ENCODE measurements around the gene FSIP1. TPM values are rescaled to one million over a fixed set of nuclear protein-coding genes. Genes with fewer than 3 reads are reported as not detected.

The FSIP1 gene
- total and polyA plus RNA-seq, 7 donors = 1.1 to 12.6 (median 1.4) TPM

DNA sequence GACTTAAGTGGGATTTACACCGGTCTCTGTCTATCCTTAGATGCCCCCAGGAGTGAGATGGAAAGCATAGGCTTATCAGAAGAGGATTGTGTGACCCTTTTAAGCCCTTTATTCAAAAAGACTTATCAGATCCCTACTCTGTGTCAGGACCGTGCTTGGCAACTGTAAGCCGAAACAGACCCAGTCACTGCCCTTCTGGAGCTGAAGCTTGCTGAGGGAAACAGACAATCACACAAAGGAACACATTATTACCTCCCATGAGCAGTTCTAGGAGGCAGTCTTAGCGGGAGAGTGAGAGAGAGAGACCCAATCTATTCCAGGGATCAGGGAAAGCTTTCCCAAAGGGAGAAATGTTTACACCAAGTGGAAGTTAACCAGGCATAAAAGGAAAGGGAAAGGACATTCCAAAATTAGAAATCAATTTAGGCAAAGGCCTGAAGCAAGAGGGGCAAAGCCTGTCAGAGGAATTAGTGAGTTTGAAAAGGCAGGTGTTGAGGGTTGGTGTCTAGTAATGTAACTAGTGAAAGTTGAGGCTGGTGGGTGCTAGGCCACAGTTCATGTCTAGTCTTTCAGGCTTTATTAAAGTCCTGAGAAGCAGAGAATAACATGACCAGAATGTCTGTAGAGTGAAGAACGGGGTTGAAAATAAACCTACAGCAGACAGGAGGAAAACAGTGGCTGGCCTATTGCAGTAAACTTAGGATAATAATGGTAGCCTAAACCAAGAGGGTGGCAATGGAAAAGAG, 115.1 kb downstream of the FSIP1 start:
- H3K4me1 ChIP-seq = peaks cover 0 to 55% (median 37%) of the 10 kb centered on the region in 4 donors
- H3K4me3 ChIP-seq = no peak overlapping the region
- no peaks in the 10 kb centered on the region for H3K9me3 ChIP-seq
- H3K36me3 ChIP-seq = no peaks in the 10 kb centered on the region
- DNase-seq = no peak
- intact Hi-C loops (cut with DNase I) = no loop called here
- 94 to 96% methylated on average over 5 of the region's 5 CpGs for WGBS, 2 donors
- H3K27ac ChIP-seq = peak overlapping the region in 3 of 4 donors; percentile 51 to 61 (median 51)
- H3K27me3 ChIP-seq = no peaks in the 10 kb centered on the region
- TF ChIP-seq EP300 (IDR thresholded peaks at IDR 0.05) (no peak), POLR2A (IDR thresholded peaks at IDR 0.05) (no peak)

DNA sequence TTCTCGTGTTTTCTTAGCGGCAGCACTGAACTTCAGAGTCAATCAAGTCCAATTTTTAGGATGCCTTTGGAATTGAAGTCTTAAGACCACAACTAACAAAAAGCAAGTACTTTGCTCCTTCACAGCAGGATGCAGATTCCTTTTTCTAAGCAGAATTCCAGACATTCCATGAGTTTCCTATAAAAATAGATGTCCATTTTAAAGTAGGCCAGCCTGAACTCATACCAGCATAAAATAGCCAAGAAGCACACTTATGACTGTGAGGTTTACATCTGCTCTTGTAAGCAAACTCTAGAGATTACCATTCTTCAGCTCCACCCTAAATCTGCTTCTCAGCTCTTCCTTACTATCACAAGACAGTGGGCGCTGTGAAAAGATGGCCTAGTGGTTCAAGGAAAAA, 116.0 kb downstream of the FSIP1 start:
- no peak overlapping the region for H3K4me3 ChIP-seq
- DNase-seq = no peak
- no peaks in the 10 kb centered on the region for H3K27me3 ChIP-seq
- intact Hi-C loops (cut with DNase I) = no loop called here
- no peaks in the 10 kb centered on the region for H3K36me3 ChIP-seq
- no peaks in the 10 kb centered on the region for H3K9me3 ChIP-seq
- TF ChIP-seq, protein P1, sequence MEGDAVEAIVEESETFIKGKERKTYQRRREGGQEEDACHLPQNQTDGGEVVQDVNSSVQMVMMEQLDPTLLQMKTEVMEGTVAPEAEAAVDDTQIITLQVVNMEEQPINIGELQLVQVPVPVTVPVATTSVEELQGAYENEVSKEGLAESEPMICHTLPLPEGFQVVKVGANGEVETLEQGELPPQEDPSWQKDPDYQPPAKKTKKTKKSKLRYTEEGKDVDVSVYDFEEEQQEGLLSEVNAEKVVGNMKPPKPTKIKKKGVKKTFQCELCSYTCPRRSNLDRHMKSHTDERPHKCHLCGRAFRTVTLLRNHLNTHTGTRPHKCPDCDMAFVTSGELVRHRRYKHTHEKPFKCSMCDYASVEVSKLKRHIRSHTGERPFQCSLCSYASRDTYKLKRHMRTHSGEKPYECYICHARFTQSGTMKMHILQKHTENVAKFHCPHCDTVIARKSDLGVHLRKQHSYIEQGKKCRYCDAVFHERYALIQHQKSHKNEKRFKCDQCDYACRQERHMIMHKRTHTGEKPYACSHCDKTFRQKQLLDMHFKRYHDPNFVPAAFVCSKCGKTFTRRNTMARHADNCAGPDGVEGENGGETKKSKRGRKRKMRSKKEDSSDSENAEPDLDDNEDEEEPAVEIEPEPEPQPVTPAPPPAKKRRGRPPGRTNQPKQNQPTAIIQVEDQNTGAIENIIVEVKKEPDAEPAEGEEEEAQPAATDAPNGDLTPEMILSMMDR (IDR thresholded peaks at IDR 0.05) = no peak
- TF ChIP-seq EP300 (IDR thresholded peaks at IDR 0.05) (no peak), POLR2AphosphoS5 (IDR thresholded peaks at IDR 0.05) (no peak), POLR2A (IDR thresholded peaks at IDR 0.05) (no peak)
- H3K4me1 ChIP-seq = peaks cover 0 to 59% (median 42%) of the 10 kb centered on the region in 4 donors
- H3K27ac ChIP-seq = peak overlapping the region in 3 of 4 donors; percentile 51 to 61 (median 51)
- WGBS, 2 donors = 85 to 94% methylated on average over 3 of the region's 3 CpGs

DNA sequence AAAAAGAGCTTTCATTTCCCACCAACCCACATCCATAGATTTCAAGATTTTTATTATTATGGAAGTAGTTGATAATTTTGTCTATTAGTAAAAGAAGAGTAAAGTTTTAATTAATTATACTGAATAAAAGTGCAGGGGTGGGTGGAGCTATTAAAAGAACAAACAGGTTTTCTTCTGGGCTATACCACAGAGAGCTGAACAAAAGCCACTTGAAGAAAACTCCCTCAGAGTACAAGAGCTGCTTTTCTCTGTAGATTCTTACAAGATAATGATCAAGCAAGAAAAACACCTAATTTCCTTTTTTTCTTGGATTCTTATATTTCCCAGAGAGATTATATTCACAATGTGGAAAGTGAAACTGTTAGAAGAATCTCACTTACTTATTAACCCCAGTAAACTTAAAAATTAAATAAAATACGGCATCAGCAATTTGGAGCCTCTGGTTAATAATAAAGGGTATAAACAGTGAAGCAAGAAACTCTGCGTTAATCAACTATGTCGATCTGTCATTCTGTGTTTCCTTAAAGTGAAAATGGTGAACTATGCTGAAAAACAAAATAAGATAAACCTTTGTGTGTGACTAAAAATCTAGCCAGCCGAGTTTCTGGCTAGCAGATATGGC, 116.9 kb downstream of the FSIP1 start:
- H3K27ac ChIP-seq = peak overlapping the region; percentile 12 to 51 (median 28)
- peaks cover 0 to 61% (median 44%) of the 10 kb centered on the region in 4 donors for H3K4me1 ChIP-seq

DNA sequence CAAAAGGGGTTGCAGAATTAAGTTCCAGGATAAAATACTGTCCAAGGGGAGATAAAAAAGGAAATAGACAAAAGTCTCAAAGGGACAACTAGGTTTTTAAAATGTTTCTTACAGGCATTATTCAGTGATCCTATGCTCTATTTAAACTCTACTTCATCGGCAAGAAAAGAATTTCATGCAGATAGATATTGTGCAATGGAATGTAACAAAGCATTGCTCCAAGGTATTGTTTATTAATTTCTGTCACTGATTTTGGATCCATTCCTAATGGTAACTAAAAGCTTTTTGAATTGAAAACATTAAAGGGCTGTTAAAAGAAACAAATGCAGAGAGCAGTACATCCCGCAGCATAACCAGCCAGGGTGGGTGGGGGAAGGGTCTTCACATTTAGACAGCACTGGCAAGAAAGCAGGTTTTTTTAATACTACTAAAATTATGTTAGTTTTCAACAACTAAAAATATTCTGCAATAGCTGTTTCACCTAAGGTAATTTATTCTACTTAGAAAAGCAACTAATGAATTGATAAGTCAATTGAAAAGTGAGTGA, 118.9 kb downstream of the FSIP1 start:
- peaks cover 0 to 55% (median 35%) of the 10 kb centered on the region in 4 donors for H3K4me1 ChIP-seq

More for the DNA sequence above, 116.9 kb downstream of the FSIP1 start:
- H3K27me3 ChIP-seq = no peaks in the 10 kb centered on the region
- no peaks in the 10 kb centered on the region for H3K36me3 ChIP-seq
- no peaks in the 10 kb centered on the region for H3K9me3 ChIP-seq
- no peak overlapping the region for H3K4me3 ChIP-seq
- intact Hi-C loops (cut with DNase I) = no loop called here
- DNase-seq = no peak
- WGBS, 2 donors = 67 to 70% methylated on average over 4 of the region's 4 CpGs
- TF ChIP-seq POLR2A (IDR thresholded peaks at IDR 0.05) (no peak), EP300 (IDR thresholded peaks at IDR 0.05) (no peak), POLR2AphosphoS5 (IDR thresholded peaks at IDR 0.05) (no peak)
- TF ChIP-seq, protein P1 (IDR thresholded peaks at IDR 0.05) = no peak

More for the DNA sequence above, 118.9 kb downstream of the FSIP1 start:
- no peaks in the 10 kb centered on the region for H3K27me3 ChIP-seq
- intact Hi-C loops (cut with DNase I) = no loop called here
- TF ChIP-seq EP300 (IDR thresholded peaks at IDR 0.05) (no peak), POLR2AphosphoS5 (IDR thresholded peaks at IDR 0.05) (no peak), POLR2A (IDR thresholded peaks at IDR 0.05) (no peak)
- TF ChIP-seq, protein P1 (IDR thresholded peaks at IDR 0.05) = no peak
- H3K9me3 ChIP-seq = no peaks in the 10 kb centered on the region
- peak overlapping the region in 3 of 4 donors; percentile 35 to 69 (median 56) for H3K27ac ChIP-seq
- 83 to 94% methylated on average over 2 of the region's 2 CpGs for WGBS, 2 donors
- no peak overlapping the region for H3K4me3 ChIP-seq
- DNase-seq = no peak
- H3K36me3 ChIP-seq = no peaks in the 10 kb centered on the region

Measured in sigmoid colon (tissue), 7 donors.